Fibroblast of peridontal ligament (primary cell): ENCODE measurements around the gene CYP2A13.
"Not testable (repeated sequence)": the region's sequence is repeated elsewhere in the genome, so short reads cannot be mapped to it uniquely, and the experiment has no call there.

Experiments used
- DNase-seq: peaks from one replicate; pipeline ENCODE4 v3.0.0-alpha.2; 2010; ENCODE audit errors: extremely low read depth

The CYP2A13 gene, protein sequence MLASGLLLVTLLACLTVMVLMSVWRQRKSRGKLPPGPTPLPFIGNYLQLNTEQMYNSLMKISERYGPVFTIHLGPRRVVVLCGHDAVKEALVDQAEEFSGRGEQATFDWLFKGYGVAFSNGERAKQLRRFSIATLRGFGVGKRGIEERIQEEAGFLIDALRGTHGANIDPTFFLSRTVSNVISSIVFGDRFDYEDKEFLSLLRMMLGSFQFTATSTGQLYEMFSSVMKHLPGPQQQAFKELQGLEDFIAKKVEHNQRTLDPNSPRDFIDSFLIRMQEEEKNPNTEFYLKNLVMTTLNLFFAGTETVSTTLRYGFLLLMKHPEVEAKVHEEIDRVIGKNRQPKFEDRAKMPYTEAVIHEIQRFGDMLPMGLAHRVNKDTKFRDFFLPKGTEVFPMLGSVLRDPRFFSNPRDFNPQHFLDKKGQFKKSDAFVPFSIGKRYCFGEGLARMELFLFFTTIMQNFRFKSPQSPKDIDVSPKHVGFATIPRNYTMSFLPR

DNA sequence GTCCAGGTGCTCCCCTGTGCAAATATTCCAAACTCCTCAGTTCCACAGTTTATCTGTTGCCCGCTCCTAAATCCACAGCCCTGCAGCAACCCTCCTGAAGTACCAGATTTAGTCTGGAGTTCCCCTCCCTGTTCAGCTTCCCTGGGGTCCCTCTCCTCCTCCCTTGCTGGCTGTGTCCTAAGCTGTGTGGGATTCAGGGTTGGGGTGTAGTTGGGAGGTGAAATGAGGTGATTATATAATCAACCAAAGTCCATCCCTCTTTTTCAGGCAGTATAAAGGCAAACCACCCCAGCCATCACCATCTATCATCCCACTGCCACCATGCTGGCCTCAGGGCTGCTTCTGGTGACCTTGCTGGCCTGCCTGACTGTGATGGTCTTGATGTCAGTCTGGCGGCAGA lies at the start of gene CYP2A13:
Gene CYP2A13 (plus strand): TSS at position 301 of the 400 bp plus-strand sequence. CDS start 21 bp downstream, at position 322.
- no peak for DNase-seq

DNA sequence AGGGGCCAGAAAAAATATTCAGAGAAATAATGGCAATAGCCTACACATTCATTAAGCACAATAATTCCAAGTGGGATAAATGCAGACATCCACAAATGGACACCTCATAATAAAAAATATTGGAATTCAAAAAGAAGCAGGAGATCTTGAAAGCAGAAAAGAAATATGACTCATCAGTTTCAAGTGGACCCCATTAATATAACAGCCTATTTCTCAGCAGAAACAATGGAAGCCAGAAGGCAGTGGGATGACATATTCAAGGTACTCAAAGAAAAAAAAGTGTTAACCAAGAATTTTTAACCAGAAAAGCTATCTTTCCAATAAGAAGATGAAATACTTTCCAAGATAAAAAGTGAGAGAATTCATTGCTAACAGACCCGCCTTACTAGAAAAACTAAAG lies 48.4 kb upstream of the CYP2A13 start:
- DNase-seq = no peak

DNA sequence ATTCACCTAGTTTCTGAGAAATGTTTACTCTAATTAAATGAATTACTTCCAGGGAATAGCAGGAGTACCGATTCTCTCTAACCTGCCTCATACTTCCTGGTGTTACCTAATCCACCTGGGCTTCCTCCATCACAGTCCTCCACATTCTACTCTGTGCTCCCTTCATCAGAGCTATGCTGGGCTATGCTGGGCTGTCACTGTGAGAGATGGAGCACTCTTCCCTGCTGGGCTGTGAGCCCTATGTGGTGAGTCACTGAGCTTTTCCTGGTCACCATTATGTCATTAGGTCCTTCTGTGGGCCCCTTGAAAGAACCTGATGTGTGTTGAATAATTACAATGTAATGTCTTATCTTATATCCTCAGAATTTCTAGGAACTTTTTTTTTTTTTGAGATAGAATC lies 43.2 kb upstream of the CYP2A13 start:
- DNase-seq = not testable (repeated sequence)

DNA sequence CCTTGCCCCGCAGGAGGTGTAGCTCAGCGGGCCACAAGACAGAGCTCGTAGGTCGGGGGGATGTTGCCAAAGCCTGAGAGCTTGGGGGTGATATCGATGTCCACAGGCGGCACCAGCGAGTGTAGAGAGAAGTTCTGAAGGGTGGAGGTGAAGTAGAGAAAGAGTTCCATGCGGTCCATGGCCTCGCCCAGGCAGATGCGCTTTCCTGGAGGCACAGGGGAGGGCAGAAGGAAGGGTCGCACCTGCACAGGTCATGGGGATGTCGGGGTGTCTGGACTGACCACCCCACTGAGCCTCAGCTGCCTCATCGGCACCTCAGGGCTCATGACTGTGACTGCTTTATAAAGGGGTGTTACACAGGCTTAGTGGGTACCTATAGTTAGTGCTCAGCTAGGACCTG lies 37.8 kb upstream of the CYP2A13 start:
- no peak for DNase-seq

DNA sequence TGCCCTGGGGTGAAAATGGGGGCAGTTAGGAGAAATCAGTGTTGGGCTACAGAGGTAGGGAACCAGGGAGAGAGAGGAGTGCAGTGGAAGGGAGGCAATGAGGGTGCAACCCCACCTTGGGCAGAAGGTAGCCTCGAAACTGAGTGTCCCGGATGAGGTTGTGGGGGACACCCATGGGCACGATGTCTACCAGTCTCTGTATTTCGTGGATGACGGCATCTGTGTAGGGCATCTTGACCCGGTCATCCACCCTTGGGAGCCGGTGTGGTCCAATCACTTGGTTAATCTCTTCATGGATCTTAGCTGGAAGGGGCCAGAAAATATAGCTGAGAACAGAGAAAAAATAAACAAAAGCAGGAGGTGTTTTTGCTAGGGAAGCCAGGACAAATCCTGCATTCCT lies 36.1 kb upstream of the CYP2A13 start:
- not testable (repeated sequence) for DNase-seq

DNA sequence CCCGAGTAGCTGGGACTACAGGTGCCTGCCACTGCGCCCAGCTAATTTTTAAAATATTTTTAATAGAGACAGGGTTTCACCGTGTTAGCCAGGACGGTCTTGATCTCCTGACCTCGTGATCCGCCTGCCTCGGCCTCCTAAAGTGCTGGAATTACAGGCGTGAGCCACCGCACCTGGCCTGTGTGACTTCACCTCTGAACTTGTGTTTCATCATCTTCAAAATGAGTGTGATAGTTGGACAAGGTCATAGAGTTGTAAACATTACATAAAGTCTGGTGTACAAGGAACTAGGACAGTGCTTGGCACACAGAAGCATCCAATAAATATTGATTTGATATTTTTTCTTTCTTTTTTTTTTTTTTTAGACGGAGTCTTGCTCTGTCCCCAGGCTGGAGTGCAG lies 34.9 kb upstream of the CYP2A13 start:
- not testable (repeated sequence) for DNase-seq

DNA sequence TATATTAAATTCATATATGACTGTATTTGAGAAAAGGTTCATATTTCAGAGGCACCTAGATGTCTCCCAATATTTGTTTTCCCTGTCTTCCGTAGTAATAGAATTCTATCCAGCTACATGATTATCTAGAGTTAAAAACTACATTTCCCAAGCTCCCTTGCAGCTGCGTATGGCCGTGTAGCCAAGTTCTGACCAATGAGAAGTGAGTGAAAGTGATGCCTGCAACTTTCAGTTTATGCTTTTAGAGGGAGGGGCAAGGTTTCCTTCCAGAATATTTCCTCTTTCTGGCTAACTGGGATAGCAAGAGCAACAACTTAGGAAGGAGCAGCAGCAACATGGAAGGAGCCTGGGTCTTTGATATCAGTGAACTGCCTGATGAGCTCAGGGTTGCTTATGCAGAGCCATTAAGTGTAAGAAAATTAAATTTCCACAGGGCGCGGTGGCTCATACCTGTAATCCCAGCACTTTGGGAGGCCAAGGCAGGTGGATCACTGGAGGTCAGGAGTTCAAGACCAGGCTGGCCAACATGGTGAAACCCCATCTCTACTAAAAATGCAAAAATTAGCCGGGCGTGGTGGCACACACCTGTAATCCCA lies 23.2 kb upstream of the CYP2A13 start:
- peak; percentile 24 for DNase-seq

DNA sequence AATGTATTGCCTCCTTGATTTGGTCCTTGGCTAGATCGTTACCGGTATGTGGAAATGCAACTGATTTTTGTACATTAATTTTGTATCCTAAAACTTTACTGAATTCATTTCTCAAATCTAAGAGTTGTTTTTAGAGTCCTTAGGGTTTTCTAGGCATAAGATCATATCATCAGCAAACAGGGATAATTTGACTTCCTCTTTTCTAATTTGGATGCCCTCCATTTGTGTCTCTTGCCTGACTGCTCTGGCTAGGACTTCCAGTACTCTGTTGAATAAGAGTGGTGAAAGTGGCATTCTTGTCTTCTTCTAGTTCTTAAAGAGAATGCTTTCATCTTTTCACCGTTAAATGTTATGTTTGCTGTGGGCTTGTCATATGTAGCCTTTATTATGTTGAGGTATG lies 12.0 kb upstream of the CYP2A13 start:
- DNase-seq = no peak

DNA sequence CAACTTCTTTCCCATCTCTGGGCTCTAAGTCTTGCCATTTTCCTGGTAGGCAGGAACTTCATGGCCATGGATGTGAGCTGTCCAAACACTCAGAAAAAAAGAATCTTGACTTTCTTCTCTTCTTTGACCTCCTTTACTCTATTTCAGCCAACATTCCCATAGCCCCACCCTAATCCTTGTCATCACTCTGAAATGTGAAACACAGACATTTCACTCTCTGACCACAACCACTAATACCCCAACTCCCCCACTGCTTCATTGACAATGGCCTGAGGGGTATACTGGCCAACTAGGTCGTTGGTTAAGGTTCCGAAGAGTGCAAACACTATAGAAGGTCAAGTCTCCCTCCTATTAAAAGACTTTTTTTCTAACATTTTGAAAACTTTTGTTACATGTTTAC lies 4.7 kb upstream of the CYP2A13 start:
- no peak for DNase-seq

DNA sequence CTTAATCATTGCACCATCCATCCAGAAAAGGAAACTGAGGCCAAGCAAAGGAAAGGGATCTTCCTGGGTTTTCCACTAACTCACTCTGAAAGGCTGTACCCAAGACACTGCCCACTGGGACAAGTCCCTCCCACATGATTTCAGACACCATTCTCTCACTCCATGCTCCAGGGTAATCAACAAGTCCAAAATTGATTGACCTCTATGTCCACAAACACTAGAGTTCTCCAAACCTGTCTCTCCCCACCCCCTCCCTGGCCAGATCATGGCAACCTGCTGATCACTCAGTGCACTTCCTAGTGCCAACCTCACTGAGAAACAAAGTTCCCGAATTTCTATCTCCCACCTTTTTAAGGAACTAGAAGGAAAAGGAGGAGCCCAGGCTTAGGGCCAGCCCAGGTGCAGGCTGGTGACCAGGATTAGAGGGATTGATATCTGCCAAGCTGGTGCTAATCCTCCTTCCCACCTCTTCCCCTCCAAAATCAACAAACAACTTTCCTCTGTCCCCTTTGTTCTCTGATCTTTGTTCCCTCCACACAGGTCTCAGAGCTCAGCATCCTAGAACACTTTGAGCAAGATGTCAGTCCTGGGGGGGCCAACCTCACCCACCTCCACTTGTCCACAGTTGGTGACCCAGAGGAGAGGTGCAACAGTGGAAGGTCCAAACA lies 2.4 kb upstream of the CYP2A13 start:
- DNase-seq = no peak

DNA sequence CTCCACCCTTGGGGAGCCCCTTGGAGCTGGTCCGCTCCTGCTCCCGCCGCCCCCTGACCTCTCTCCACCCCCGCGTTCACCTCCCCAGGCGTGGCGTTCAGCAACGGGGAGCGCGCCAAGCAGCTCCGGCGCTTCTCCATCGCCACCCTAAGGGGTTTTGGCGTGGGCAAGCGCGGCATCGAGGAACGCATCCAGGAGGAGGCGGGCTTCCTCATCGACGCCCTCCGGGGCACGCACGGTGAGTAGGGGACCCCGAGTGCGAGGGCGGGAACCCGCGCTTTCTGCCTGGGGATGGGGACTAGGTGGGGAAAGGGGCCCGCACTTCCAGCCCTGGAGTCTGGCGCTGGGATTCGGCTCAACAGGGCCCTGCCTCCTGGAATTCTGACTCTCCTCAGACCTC lies 1.7 kb downstream of the CYP2A13 start:
- no peak for DNase-seq

DNA sequence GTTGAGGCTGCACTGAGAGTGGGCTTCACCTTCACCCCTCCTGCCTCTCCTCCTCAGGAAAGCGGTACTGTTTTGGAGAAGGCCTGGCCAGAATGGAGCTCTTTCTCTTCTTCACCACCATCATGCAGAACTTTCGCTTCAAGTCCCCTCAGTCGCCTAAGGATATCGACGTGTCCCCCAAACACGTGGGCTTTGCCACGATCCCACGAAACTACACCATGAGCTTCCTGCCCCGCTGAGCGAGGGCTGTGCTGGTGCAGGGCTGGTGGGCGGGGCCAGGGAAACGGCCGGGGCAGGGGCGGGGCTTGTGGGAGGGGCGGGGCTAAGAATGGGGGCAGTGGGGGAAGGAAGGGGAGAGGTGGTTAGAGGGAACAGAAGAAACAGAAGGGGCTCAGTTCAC lies 7.5 kb downstream of the CYP2A13 start:
- no peak for DNase-seq

DNA sequence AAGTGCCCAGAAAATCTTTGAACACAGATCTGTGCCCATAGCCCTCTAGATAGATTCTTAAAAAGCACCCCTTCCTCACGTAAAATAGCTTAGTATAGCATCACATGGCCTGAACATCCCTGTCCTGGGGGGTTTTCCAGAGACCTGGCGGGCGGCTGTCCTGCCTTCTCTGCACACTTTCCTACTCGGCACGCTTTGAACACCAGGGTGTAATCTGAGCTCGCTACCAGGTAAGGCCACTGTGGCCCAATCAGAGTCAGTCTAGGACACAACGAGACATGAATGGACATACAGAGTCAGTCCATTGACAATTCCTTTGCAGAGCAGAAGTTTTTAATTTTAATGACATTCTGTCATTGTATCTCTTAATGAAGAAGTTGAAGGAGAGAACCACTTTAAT lies 8.1 kb downstream of the CYP2A13 start:
- DNase-seq = no peak

DNA sequence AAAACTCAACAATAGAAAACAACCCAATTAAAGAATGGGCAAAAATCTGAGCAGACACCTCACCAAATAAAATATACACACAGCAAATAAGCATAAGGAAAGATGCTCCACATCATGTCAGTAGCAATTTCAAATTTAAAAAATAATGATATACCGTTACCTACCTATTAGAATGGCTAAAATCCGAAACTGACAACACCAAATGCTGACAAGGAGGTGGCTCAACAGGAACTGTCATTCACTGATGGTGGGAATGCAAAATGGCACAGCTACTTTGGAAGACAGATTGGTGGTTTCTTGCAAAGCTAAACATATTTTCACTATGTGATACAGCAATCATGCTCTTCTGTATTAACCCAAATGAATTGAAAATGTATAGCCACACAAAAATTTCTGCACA lies 9.1 kb downstream of the CYP2A13 start:
- no peak for DNase-seq

DNA sequence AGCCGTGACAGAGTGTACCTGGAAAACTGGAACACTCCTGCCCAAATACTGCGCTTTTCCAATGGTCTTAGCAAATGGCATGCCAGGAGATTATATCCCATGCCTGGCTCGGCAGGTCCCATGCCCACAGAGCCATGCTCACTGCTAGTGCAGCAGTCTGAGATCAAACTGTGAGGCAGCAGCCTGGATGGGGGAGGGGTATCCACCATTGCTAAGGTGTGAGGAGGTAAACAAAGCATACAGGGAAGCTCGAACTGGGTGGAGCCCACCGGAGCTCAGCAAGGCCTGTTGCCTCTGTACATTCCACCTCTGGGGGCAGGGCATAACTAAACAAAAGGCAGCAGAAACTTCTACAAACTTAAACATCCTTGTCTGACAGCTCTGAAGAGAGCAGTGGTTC lies 10.5 kb downstream of the CYP2A13 start:
- DNase-seq = no peak

DNA sequence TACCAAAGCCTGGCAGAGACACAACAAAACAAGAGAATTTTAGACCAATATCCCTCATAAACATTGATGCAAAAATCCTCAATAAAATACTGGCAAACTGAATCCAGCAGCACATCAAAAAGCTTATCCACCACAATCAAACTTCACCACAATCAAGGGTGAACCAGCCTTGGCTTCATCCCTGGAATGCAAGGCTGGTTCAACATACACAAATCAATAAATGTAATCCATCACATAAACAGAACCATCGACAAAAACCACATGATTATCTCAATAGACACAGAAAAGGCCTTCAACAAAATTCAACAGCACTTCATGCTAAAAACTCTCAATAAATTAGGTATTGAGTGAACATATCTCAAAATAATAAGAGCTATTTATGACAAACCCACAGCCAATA lies 14.0 kb downstream of the CYP2A13 start:
- not testable (repeated sequence) for DNase-seq

DNA sequence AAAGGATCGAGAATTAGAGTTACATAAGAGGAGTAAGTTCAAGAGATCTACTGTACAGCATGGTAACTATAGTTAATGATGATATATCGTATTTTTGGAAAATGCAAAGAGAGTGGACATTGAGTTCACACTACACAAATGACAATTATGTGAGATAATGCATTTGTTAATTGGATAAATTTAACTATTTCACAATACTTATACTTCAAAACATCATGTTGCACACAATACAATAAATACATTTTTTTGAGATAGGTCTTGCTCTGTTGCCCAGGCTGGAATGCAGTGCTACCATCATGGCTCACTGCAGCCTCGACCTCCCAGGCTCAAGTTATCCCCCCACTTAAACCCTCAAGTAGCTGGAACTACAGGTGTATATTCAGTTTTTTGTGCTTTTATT lies 17.9 kb downstream of the CYP2A13 start:
- DNase-seq = no peak

DNA sequence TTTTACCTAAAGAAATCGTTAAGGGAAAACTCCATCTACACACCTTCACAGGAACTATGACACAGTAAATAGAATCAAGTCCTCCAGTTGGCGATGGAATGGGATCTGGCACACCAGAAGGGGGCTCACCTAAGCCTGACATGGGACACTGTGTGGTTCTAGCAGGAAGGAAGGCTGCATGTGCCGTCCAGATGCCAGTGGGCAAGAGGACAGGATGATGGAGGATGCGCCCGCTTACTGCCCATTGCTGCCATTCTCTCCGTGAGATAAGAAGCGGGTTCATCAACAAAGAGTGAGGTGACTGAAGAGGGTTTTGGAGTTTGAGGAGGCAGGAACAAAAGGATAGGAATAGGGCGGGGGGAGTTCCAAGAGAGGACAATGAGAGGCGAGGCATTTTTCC lies 23.0 kb downstream of the CYP2A13 start:
- no peak for DNase-seq

DNA sequence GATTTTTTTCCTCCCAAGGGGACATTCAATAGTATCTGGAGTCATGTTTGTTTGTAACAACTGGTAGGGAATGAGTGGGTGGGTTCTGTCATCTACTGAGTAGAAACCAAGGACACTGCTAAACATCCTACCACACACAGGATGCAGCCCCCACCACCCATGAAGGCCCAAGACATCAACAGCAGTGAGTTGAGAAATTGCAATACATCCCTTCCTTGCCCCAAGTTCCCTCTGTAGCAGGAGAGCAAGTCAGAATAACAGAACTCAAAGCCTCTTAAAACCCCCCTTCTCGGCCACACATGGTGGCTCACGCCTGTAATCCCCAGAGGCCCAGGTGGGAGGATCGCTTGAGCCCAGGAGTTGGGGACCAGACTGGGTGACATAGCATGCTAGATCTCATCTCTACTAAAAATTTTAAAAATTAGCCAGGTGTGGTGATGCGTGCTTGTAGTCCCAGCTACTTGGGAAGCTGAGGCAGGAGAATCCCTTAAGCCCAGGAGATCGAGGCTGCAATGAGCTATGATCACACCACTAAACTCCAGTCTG lies 23.6 kb downstream of the CYP2A13 start:
- DNase-seq = no peak

DNA sequence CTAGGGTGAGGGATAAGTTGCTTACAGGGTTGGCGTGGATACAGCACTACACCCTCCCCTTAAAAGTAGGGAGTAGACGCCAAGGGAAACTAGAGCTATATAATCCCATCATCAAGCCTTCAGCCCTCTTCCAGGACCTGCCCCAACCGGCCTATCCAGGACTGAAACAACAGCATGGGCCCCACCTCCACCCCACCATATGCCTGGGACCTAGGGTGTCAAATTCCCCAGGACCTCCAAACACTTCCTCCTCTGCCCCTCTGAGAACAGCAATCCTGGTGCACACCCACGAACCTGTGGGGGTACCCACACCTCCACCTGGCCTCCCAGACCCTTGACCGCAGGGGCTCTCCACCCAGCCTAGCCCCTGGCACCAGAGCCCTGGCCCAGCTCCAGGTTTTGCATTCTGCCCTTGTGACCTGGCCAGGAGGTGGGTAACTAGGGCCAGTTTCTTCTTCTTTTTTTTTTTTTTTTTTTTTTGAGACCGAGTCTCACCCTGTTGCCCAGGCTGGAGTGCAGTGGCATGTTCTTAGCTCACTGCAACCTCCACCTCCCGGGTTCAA lies 24.6 kb downstream of the CYP2A13 start:
- no peak for DNase-seq

DNA sequence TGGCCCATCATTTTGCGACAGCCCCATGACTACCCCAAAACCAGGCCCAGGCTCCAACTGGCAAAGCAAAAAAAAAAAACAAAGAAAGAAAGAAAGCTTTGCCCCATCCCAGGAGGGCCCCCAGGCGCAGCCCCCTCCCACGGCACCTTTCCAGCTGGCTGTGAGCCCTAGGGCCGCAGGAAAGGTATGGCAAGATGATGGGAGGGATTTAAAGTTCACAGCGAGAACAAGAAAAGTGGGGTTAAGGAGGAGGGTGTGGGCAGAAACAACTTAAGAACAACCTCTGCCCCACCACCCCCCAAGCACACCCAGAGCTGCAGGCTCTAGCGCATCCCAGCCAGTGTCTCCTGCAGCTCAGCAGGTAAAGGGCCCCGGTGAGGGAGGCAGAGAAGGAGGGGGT lies 25.9 kb downstream of the CYP2A13 start, which contains the start of gene CYP2F1:
Gene CYP2F1 (plus strand): TSS at position 301 of the 400 bp plus-strand sequence. CDS start 1,757 bp downstream, outside the sequence.
- no peak for DNase-seq

DNA sequence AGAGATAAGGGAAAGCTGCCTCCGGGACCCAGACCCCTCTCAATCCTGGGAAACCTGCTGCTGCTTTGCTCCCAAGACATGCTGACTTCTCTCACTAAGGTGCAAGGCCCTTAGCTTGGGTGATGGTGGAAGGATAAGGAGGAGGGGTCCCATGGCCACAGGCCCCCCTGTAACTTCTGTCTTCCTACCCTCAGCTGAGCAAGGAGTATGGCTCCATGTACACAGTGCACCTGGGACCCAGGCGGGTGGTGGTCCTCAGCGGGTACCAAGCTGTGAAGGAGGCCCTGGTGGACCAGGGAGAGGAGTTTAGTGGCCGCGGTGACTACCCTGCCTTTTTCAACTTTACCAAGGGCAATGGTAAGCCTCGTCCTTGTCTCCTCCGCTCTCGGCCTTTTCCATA lies 28.0 kb downstream of the CYP2A13 start:
- no peak for DNase-seq
